Prostate gland (tissue), 2 donors: ENCODE results near the gene PRH2. TPM values are rescaled to one million over a fixed set of nuclear protein-coding genes. Genes with fewer than 3 reads are reported as not detected.

Source experiments
- DNase-seq: peaks from one replicate; pipeline ENCODE4 v3.0.0-alpha.2; 2019; ENCODE audit warnings: low spot score
- H3K27ac ChIP-seq, 2 donors: fragments of 200-600 bp; sonication (generic); 2 replicates each; pipeline ENCODE4 v1.5.1; 2017 to 2019
- H3K27me3 ChIP-seq: fragments of 200-600 bp; sonication (generic); replicated peaks from 2 replicates; pipeline ENCODE4 v1.5.1; 2019; ENCODE audit not compliant: insufficient read depth
- H3K36me3 ChIP-seq, 2 donors: fragments of 200-600 bp; sonication (generic); 1 replicate in 1 of 2; 2 replicates in 1 of 2; pipeline versions ENCODE4 v1.5.1 to v1.8.1; 2017 to 2019
- H3K4me1 ChIP-seq: fragments of 200-600 bp; sonication (generic); replicated peaks from 2 replicates; pipeline ENCODE4 v1.5.1; 2019
- H3K4me3 ChIP-seq, 2 donors: fragments of 200-600 bp; sonication (generic); 2 replicates each; pipeline ENCODE4 v1.5.1; 2017 to 2019
- H3K9me3 ChIP-seq: fragments of 200-600 bp; sonication (generic); 2 replicates; pipeline ENCODE4 v1.5.1; 2017
- CTCF ChIP-seq, 4 experiments: fragments of 200-600 bp in 2 of 4; fragments of 450-650 bp in 2 of 4; sonication (generic) in 2 of 4; IDR thresholded peaks; 1 replicate in 3 of 4; 2 replicates in 1 of 4; pipeline ENCODE4 v1.5.1; 2016 to 2019; ENCODE audit warnings: antibody characterized with exemption in 4 of 4, mild to moderate bottlenecking in 2 of 4, moderate library complexity in 2 of 4
- POLR2A ChIP-seq: fragments of 450-650 bp; IDR thresholded peaks from one replicate; pipeline ENCODE4 v1.6.1; 2016; ENCODE audit warnings: antibody characterized with exemption, mild to moderate bottlenecking
- POLR2AphosphoS5 ChIP-seq: sonication (generic); formaldehyde crosslinking; IDR thresholded peaks from one replicate; pipeline ENCODE4 v1.6.1; 2017; ENCODE audit warnings: antibody characterized with exemption
- WGBS: methylation state at CpG from one replicate; pipeline ENCODE4 v1.1.5; 2018; 5-methylcytosine and 5-hydroxymethylcytosine counted together
- intact Hi-C: fragments of 100-400 bp; cut with DNase I; formaldehyde crosslinking; loops from one replicate; pipeline ENCODE4 v1.14.2; 2022
- total RNA-seq, 2 donors: library from RNA; depleted of rRNA; stranded (reverse); fragments of >200 nt; gene quantifications; one replicate each; pipeline ENCODE4 v1.1.0, GENCODE V29; 2016

Gene PRH2
- total RNA-seq, 2 donors from 2014 or later: 1.8 TPM; not detected in 1

GRCh38 chr12:10910380-10910779 lies 18.7 kb upstream of the PRH2 start:
- TF ChIP-seq CTCF (IDR thresholded peaks at IDR 0.05): no peak
- TF ChIP-seq POLR2AphosphoS5: no peak
- no peak for TF ChIP-seq POLR2A
- WGBS: 88% methylated on average over 8 of the region's 8 CpGs

GRCh38 chr12:10919809-10920208 lies 9.2 kb upstream of the PRH2 start:
- 87% methylated on average over 1 of the region's 1 CpG for WGBS
- DNase-seq: no peak
- TF ChIP-seq POLR2A (no peak), POLR2AphosphoS5 (no peak), CTCF (IDR thresholded peaks at IDR 0.05) (no peak)
- no peak overlapping the region for H3K27ac ChIP-seq
- no peaks in the 10 kb centered on the region for H3K36me3 ChIP-seq
- H3K27me3 ChIP-seq: no peaks in the 10 kb centered on the region
- no peaks in the 10 kb centered on the region for H3K4me1 ChIP-seq
- no peak overlapping the region for H3K4me3 ChIP-seq
- H3K9me3 ChIP-seq: no peaks in the 10 kb centered on the region
- intact Hi-C loops: no loop called here

More at GRCh38 chr12:10910380-10910779, 18.7 kb upstream of the PRH2 start:
- H3K9me3 ChIP-seq: no peaks in the 10 kb centered on the region
- intact Hi-C loops: no loop called here
- H3K4me1 ChIP-seq: no peaks in the 10 kb centered on the region
- H3K27me3 ChIP-seq: no peaks in the 10 kb centered on the region
- H3K4me3 ChIP-seq: no peak overlapping the region
- H3K27ac ChIP-seq: no peak overlapping the region
- H3K36me3 ChIP-seq: no peaks in the 10 kb centered on the region
- DNase-seq: no peak

GRCh38 chr12:10926269-10926668 lies 2.8 kb upstream of the PRH2 start:
- TF ChIP-seq POLR2AphosphoS5 (no peak), CTCF (IDR thresholded peaks at IDR 0.05) (no peak), POLR2A (no peak)
- DNase-seq: no peak
- H3K4me1 ChIP-seq: no peaks in the 10 kb centered on the region
- H3K27ac ChIP-seq: no peak overlapping the region
- no peaks in the 10 kb centered on the region for H3K9me3 ChIP-seq
- intact Hi-C loops: no loop called here
- no peaks in the 10 kb centered on the region for H3K36me3 ChIP-seq
- H3K27me3 ChIP-seq: no peaks in the 10 kb centered on the region
- no peak overlapping the region for H3K4me3 ChIP-seq
- 87% methylated on average over 5 of the region's 5 CpGs for WGBS

- Histone ChIP-seq H3K27ac (no peak overlapping the region), H3K4me1 (no peaks in the 10 kb centered on the region), H3K27me3 (no peaks in the 10 kb centered on the region), H3K9me3 (no peaks in the 10 kb centered on the region), H3K36me3 (no peaks in the 10 kb centered on the region), H3K4me3 (no peak overlapping the region)
- TF ChIP-seq POLR2A: no peak
- TF ChIP-seq CTCF (IDR thresholded peaks at IDR 0.05): no peak
- no peak for TF ChIP-seq POLR2AphosphoS5
- WGBS: 97% methylated on average over 1 of the region's 1 CpG
- DNase-seq: no peak
- intact Hi-C loops: no loop called here
These were observed 7.5 kb downstream of the PRH2 start for GRCh38 chr12:10936506-10936905.

- WGBS: 88% methylated on average over 1 of the region's 1 CpG
- Histone ChIP-seq H3K27ac (no peak within 1 kb of the TSS), H3K4me1 (no peaks in the 10 kb centered on the region), H3K9me3 (no peaks in the 10 kb centered on the region), H3K4me3 (no peak within 1 kb of the TSS), H3K27me3 (no peaks in the 10 kb centered on the region), H3K36me3 (no peaks in the 10 kb centered on the region)
- intact Hi-C loops: no loop called here
- TF ChIP-seq CTCF (IDR thresholded peaks at IDR 0.05): no peak
- TF ChIP-seq POLR2AphosphoS5: no peak
- TF ChIP-seq POLR2A: no peak
- no peak for DNase-seq
These were observed 10.1 kb downstream of the PRH2 start, which contains the start of gene TAS2R14 for GRCh38 chr12:10939163-10939562. Gene TAS2R14 (minus strand): TSS chr12:10939263. CDS start chr12:10939207, 56 bp downstream.
